WTC11 (cell line): Measurements from ENCODE around the gene DNAH9. TPM values are rescaled to one million over a fixed set of nuclear protein-coding genes. Genes with fewer than 3 reads are reported as not detected.

Experiments
- ATAC-seq: fragments of 200-7000 bp; cut with Tn5 transposase; 2 replicates; pipeline ENCODE4 v1.10.0; 2021; ENCODE audit warnings: mild to moderate bottlenecking, moderate library complexity
- CTCF ChIA-PET: fragments of 300-600 bp; sonication (Branson Sonifier 250); formaldehyde crosslinking; loops from one replicate; lab custom pipeline; 2021; ENCODE audit warnings: antibody characterized with exemption; lab: Charles Lee
- POLR2A ChIA-PET: fragments of 350-600 bp; sonication (Branson Sonifier 250); formaldehyde crosslinking; loops from one replicate; lab custom pipeline; 2021; ENCODE audit warnings: antibody characterized with exemption; lab: Charles Lee
- DNase-seq: peaks from one replicate; pipeline ENCODE4 v3.0.0; 2021; ENCODE audit warnings: low spot score
- H3K27ac Mint-ChIP-seq: 2 replicates; pipeline ENCODE4 v1.8.0; 2021; ENCODE audit warnings: mixed read lengths
- H3K27me3 Mint-ChIP-seq: 2 replicates; pipeline ENCODE4 v1.8.0; 2021; ENCODE audit warnings: low read depth, mild to moderate bottlenecking, moderate library complexity, mixed read lengths
- H3K36me3 Mint-ChIP-seq: 2 replicates; pipeline ENCODE4 v1.8.0; 2021; ENCODE audit warnings: mixed read lengths
- H3K4me1 Mint-ChIP-seq: 2 replicates; pipeline ENCODE4 v1.8.0; 2022; ENCODE audit warnings: mixed read lengths
- H3K4me3 Mint-ChIP-seq: 2 replicates; pipeline ENCODE4 v1.8.0; 2021; ENCODE audit warnings: mild to moderate bottlenecking, moderate library complexity, mixed read lengths
- H3K9me3 Mint-ChIP-seq: 2 replicates; pipeline ENCODE4 v1.8.0; 2021; ENCODE audit warnings: mixed read lengths
- EMX1 ChIP-seq: fragments of 250-450 bp; sonication (Bioruptor Pico); IDR thresholded peaks from 2 replicates; pipeline ENCODE4 v1.8.0; 2021; ENCODE audit warnings: mild to moderate bottlenecking
- FOXP1 ChIP-seq: sonication (generic); formaldehyde crosslinking; IDR thresholded peaks from 2 replicates; pipeline ENCODE4 v1.8.0; 2022; ENCODE audit warnings: missing genetic modification reagents, mild to moderate bottlenecking, moderate library complexity, borderline replicate concordance
- FOXP4 ChIP-seq: sonication (generic); formaldehyde crosslinking; IDR thresholded peaks from 2 replicates; pipeline ENCODE4 v1.8.0; 2022; ENCODE audit warnings: mild to moderate bottlenecking, missing genetic modification reagents
- GTF2I ChIP-seq: fragments of 250-450 bp; sonication (Bioruptor Pico); conservative IDR thresholded peaks from 2 replicates; pipeline ENCODE4 v1.4.0; 2021; ENCODE audit warnings: mild to moderate bottlenecking
- IRF1 ChIP-seq: sonication (generic); formaldehyde crosslinking; IDR thresholded peaks from 2 replicates; pipeline ENCODE4 v1.8.0; 2023; ENCODE audit warnings: missing genetic modification reagents
- JUN ChIP-seq: sonication (generic); formaldehyde crosslinking; IDR thresholded peaks from 2 replicates; pipeline ENCODE4 v1.8.0; 2023; ENCODE audit warnings: mild to moderate bottlenecking, missing genetic modification reagents
- NFYB ChIP-seq: sonication (generic); formaldehyde crosslinking; conservative IDR thresholded peaks from 2 replicates; pipeline ENCODE4 v1.8.0; 2022; ENCODE audit warnings: low read depth, missing genetic modification reagents
- RORB ChIP-seq: fragments of 250-450 bp; sonication (Bioruptor Pico); IDR thresholded peaks from 2 replicates; pipeline ENCODE4 v1.9.0; 2021; ENCODE audit warnings: mild to moderate bottlenecking
- SP1 ChIP-seq: sonication (generic); formaldehyde crosslinking; conservative IDR thresholded peaks from 2 replicates; pipeline ENCODE4 v1.8.1; 2022; ENCODE audit warnings: missing genetic modification reagents
- TP53 ChIP-seq: sonication (generic); formaldehyde crosslinking; IDR thresholded peaks from 2 replicates; pipeline ENCODE4 v1.8.1; 2023; ENCODE audit warnings: mild to moderate bottlenecking, missing genetic modification reagents
- USF2 ChIP-seq: sonication (generic); formaldehyde crosslinking; IDR thresholded peaks from 2 replicates; pipeline ENCODE4 v1.8.1; 2023; ENCODE audit warnings: mild to moderate bottlenecking, missing genetic modification reagents, moderate library complexity
- ZMAT4 ChIP-seq: fragments of 250-450 bp; sonication (Bioruptor Pico); IDR thresholded peaks from 2 replicates; pipeline ENCODE4 v1.9.0; 2021; ENCODE audit warnings: mild to moderate bottlenecking
- ZNF138 ChIP-seq: sonication (generic); formaldehyde crosslinking; conservative IDR thresholded peaks from 2 replicates; pipeline ENCODE4 v1.8.1; 2022; ENCODE audit warnings: mild to moderate bottlenecking, moderate library complexity, missing genetic modification reagents
- ZNF396 ChIP-seq: fragments of 250-450 bp; sonication (Bioruptor Pico); IDR thresholded peaks from 2 replicates; pipeline ENCODE4 v1.8.0; 2021; ENCODE audit warnings: mild to moderate bottlenecking, moderate library complexity, borderline replicate concordance
- ZNF425 ChIP-seq: fragments of 250-450 bp; sonication (Bioruptor Pico); conservative IDR thresholded peaks from 2 replicates; pipeline ENCODE4 v1.9.0; 2021; ENCODE audit warnings: mild to moderate bottlenecking
- total RNA-seq: library from RNA; stranded (reverse); gene quantifications from 3 replicates; pipeline ENCODE4 v1.2.3, GENCODE V29; 2021
- TF ChIP-seq, protein P1 (sequence below): sonication (generic); formaldehyde crosslinking; IDR thresholded peaks from 2 replicates; pipeline ENCODE4 v1.8.1; 2022; ENCODE audit warnings: missing genetic modification reagents, borderline replicate concordance
- TF ChIP-seq, protein P2 (sequence below): sonication (generic); formaldehyde crosslinking; IDR thresholded peaks from 2 replicates; pipeline ENCODE4 v1.8.0; 2023; ENCODE audit warnings: mild to moderate bottlenecking, missing genetic modification reagents
- TF ChIP-seq, protein P3 (sequence below): fragments of 200-600 bp; IDR thresholded peaks from 2 replicates; pipeline ENCODE4 v1.8.0; 2022; ENCODE audit warnings: antibody characterized with exemption
- TF ChIP-seq, protein P4 (sequence below): sonication (generic); formaldehyde crosslinking; IDR thresholded peaks from 2 replicates; pipeline ENCODE4 v1.8.0; 2022; ENCODE audit warnings: mild to moderate bottlenecking, missing genetic modification reagents

DNAH9 gene
- total RNA-seq, 1 experiment from 2014 or later, result 0.31 TPM

DNA sequence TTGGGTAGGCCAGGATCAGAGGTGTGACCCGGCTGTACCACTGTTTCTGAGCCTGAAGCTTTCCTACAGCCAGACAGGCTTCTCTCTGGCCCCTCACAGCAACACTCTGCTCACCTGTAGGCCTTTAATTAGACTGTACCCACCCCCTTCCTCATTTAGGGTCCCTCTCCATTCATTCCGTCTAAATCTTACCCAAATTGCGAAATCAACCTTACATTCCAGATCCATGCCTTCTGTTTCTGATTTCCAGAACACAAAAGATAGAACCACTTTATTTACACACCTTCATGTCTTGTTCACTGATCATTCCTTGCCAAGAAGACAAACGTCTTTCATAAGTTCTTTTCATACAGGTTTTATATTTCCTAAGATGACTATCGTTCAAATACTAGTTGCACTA lies 238.2 kb downstream of the DNAH9 start (continued):
- TF ChIP-seq USF2, result no peak
- TF ChIP-seq, protein P1, sequence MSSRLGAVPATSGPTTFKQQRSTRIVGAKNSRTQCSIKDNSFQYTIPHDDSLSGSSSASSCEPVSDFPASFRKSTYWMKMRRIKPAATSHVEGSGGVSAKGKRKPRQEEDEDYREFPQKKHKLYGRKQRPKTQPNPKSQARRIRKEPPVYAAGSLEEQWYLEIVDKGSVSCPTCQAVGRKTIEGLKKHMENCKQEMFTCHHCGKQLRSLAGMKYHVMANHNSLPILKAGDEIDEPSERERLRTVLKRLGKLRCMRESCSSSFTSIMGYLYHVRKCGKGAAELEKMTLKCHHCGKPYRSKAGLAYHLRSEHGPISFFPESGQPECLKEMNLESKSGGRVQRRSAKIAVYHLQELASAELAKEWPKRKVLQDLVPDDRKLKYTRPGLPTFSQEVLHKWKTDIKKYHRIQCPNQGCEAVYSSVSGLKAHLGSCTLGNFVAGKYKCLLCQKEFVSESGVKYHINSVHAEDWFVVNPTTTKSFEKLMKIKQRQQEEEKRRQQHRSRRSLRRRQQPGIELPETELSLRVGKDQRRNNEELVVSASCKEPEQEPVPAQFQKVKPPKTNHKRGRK, result no peak

- peaks cover 48% of the 10 kb centered on the region for H3K9me3 Mint-ChIP-seq
- POLR2A ChIA-PET, result no interaction called here
- TF ChIP-seq, protein P2, sequence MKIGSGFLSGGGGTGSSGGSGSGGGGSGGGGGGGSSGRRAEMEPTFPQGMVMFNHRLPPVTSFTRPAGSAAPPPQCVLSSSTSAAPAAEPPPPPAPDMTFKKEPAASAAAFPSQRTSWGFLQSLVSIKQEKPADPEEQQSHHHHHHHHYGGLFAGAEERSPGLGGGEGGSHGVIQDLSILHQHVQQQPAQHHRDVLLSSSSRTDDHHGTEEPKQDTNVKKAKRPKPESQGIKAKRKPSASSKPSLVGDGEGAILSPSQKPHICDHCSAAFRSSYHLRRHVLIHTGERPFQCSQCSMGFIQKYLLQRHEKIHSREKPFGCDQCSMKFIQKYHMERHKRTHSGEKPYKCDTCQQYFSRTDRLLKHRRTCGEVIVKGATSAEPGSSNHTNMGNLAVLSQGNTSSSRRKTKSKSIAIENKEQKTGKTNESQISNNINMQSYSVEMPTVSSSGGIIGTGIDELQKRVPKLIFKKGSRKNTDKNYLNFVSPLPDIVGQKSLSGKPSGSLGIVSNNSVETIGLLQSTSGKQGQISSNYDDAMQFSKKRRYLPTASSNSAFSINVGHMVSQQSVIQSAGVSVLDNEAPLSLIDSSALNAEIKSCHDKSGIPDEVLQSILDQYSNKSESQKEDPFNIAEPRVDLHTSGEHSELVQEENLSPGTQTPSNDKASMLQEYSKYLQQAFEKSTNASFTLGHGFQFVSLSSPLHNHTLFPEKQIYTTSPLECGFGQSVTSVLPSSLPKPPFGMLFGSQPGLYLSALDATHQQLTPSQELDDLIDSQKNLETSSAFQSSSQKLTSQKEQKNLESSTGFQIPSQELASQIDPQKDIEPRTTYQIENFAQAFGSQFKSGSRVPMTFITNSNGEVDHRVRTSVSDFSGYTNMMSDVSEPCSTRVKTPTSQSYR (CRISPR knock-in tag), result no peak
- no peak for TF ChIP-seq RORB
- no peaks in the 10 kb centered on the region for H3K27me3 Mint-ChIP-seq
- DNase-seq (no peak), ATAC-seq (no peak)
- H3K4me1 Mint-ChIP-seq, result no peaks in the 10 kb centered on the region
- no peak overlapping the region for H3K27ac Mint-ChIP-seq
- H3K36me3 Mint-ChIP-seq, result peaks cover 29% of the 10 kb centered on the region
- CTCF ChIA-PET, result no interaction called here
- H3K4me3 Mint-ChIP-seq, result no peak overlapping the region
These were observed 241.8 kb downstream of the DNAH9 start for GRCh38 chr17:11840052-11840451.

DNA sequence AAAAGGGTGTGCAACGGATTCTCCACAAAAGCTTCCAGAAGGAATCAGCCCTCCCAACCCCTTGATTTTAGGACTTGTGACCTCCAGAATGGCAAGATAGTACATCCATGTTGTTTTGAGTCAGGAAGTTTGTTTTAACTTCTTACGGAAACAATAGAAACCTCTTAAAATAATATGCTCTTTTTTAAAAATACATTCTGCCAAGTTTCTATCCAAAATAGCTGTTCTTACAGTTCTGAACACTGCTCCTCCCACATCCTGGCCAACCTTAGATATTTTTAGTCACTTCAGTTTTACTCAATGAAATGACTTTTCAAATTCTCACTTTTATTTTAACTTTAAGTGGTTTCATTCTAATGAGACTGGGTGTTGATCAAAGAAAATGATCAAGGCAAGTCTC lies 242.6 kb downstream of the DNAH9 start:
- H3K27ac Mint-ChIP-seq, result no peak overlapping the region
- H3K4me3 Mint-ChIP-seq, result no peak overlapping the region
- ChIA-PET CTCF (interaction anchor here (1.0 kb wide), 1 partner anchor 43 kb away, joined by 3 read pairs; no protein-coding TSS in a partner anchor), POLR2A (no interaction called here)
- peaks cover 48% of the 10 kb centered on the region for H3K9me3 Mint-ChIP-seq
- no peak for DNase-seq
- ATAC-seq, result no peak
- H3K27me3 Mint-ChIP-seq, result no peaks in the 10 kb centered on the region
- H3K4me1 Mint-ChIP-seq, result no peaks in the 10 kb centered on the region
- peaks cover 29% of the 10 kb centered on the region for H3K36me3 Mint-ChIP-seq
- TF ChIP-seq ZNF396, result no peak
- TF ChIP-seq ZMAT4 (CRISPR knock-in tag), result no peak
- TF ChIP-seq SP1 (CRISPR knock-in tag), result no peak
- no peak for TF ChIP-seq FOXP4 (CRISPR knock-in tag)
- TF ChIP-seq, protein P3, sequence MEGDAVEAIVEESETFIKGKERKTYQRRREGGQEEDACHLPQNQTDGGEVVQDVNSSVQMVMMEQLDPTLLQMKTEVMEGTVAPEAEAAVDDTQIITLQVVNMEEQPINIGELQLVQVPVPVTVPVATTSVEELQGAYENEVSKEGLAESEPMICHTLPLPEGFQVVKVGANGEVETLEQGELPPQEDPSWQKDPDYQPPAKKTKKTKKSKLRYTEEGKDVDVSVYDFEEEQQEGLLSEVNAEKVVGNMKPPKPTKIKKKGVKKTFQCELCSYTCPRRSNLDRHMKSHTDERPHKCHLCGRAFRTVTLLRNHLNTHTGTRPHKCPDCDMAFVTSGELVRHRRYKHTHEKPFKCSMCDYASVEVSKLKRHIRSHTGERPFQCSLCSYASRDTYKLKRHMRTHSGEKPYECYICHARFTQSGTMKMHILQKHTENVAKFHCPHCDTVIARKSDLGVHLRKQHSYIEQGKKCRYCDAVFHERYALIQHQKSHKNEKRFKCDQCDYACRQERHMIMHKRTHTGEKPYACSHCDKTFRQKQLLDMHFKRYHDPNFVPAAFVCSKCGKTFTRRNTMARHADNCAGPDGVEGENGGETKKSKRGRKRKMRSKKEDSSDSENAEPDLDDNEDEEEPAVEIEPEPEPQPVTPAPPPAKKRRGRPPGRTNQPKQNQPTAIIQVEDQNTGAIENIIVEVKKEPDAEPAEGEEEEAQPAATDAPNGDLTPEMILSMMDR, result no peak
- TF ChIP-seq IRF1 (CRISPR knock-in tag), result no peak
- TF ChIP-seq ZNF138, result no peak
- TF ChIP-seq, protein P4, sequence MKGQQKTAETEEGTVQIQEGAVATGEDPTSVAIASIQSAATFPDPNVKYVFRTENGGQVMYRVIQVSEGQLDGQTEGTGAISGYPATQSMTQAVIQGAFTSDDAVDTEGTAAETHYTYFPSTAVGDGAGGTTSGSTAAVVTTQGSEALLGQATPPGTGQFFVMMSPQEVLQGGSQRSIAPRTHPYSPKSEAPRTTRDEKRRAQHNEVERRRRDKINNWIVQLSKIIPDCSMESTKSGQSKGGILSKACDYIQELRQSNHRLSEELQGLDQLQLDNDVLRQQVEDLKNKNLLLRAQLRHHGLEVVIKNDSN (CRISPR knock-in tag), result no peak
- TF ChIP-seq FOXP1 (CRISPR knock-in tag), result no peak
- no peak for TF ChIP-seq JUN (CRISPR knock-in tag)
- TF ChIP-seq EMX1 (CRISPR knock-in tag), result no peak
- TF ChIP-seq NFYB (CRISPR knock-in tag), result no peak
- TF ChIP-seq ZNF425 (CRISPR knock-in tag), result no peak
- no peak for TF ChIP-seq TP53 (CRISPR knock-in tag)
- no peak for TF ChIP-seq GTF2I (CRISPR knock-in tag)
